AG20443 (cell line): ENCODE measurements around the gene REEP6.
"Not testable (repeated sequence)": the region's sequence is repeated elsewhere in the genome, so short reads cannot be mapped to it uniquely, and the experiment has no call there.

ENCODE experiments used
- DNase-seq: peaks from one replicate; pipeline ENCODE4 v3.0.0; 2012; ENCODE audit warnings: low spot score, mixed read lengths

Gene REEP6

DNA sequence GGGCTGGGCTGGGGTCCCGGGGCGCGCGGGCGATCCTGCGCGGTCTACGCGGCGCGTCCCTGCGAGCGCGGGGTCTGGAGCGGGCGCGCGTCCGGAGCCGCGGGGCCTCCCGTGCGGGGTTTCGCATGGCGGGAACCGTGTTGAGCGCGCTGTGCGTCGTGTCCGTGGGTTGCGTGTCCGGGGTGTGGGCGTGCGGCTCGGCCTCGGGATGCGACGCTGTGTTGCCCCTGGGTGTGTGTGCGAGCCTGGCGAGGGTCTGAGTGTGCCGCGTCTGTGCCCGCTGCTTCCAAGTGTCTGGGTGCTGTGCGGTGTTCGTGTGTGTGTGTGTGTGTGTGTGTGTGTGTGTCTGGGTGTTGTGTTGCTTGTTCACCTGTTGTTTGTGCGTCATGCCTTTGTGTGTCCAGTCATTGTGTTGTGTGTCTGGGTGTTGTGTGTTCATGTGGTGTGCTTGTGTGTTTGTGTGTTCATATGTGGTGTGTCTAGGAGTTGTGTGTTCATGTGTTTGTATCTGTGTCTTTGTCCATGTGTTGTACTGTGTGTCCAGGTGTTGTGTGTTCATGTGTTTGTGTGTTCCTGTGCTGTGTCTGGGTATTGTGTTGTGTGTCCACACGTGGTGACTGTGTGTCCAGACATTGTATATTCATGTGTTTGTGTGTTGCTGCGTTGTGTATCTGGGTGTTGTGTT lies 33.4 kb downstream of the REEP6 start:
- peak; percentile 12 for DNase-seq

- DNase-seq: no peak
Observed at GRCh38 chr19:1524972-1525325, 34.0 kb downstream of the REEP6 start.

DNA sequence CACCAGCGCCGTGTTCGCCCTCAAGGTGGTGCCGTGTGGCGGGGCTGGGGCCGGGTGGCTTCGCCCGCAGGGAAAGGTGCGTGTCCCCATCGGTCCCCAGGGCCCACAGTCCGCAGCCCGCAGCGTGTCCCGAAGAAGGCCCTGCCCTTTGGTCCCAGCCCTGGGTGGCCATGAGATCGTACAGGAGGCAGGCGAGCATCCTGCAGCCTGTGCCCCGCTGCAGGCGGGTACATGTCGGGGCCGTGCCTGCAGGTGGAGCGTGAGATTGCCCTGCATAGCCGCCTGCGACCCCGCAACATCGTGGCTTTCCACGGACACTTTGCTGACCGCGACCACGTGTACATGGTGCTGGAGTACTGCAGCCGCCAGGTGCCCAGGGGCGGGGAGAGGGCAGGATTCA lies 34.4 kb downstream of the REEP6 start:
- DNase-seq: no peak

GRCh38 chr19:1526066-1526778 lies 35.2 kb downstream of the REEP6 start:
- no peak for DNase-seq

GRCh38 chr19:1526979-1527649 lies 36.1 kb downstream of the REEP6 start:
- no peak for DNase-seq

DNA sequence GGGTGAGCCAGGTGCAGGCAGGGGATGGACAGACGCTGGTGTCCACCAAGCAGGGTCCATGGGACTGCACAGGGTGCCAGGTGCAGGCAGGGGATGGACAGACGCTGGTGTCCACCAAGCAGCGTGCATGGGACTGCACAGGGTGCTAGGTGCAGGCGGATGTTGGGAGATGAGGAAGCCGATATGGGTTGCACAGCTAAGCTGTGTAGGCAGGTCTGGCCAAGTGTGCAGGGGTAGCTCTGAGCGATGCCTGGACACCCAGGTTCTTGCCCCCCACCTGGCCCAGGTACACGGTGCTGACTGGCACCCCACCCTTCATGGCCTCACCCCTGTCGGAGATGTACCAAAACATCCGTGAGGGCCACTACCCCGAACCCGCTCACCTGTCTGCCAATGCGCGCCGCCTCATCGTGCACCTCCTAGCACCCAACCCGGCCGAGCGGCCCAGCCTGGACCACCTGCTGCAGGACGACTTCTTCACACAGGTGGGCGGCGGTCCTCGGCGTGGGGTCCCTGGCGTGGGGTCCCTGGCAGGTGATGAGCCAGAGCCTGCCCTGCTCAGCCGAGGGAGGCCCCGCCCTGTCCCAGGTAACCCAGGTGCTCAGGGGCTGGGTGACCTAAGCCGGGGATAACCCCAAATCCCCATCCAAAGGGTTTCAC lies 36.8 kb downstream of the REEP6 start:
- no peak for DNase-seq

DNA sequence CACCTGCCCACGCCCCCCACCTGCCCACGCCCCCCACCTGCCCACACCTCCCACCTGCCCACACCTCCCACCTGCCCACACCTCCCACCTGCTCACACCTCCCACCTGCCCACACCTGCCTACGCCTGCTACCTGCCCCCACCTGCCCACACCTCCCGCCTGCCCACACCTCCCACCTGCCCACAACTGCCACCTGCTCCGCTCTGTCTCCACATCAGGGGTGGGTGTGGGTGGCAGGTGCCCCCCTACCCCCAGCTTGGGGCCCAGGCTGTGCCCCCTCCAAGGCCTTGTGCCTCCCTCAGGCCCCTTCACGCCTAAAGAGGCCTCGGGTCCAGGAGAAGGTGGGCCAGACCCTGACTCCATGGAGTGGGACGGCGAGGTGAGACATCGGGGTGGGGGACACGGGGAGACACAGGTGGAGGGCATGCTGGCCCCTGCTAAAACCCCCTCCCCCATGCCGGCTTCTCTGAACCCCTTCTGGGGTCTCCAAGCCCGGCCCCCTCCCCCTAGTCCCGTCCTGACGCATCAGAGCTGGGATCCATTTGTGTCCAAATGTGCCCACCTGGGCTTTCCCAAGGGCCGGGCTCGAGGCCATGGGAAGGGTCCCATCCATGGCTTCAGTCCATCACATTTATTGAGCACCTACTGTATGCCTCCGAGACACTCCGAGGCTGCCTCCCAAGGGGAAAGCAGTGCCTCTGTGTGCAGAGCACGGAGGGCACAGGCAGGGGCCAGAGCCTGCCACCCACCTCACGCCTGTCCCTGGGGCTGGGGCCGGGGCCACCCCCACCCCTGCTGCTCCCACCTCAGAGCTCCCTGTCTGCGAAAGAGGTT lies 37.8 kb downstream of the REEP6 start:
- no peak for DNase-seq

- DNase-seq: no peak
Observed at GRCh38 chr19:1529430-1529816, 38.4 kb downstream of the REEP6 start.

- DNase-seq: not testable (repeated sequence)
Observed at GRCh38 chr19:1530856-1531255, 39.9 kb downstream of the REEP6 start.

DNA sequence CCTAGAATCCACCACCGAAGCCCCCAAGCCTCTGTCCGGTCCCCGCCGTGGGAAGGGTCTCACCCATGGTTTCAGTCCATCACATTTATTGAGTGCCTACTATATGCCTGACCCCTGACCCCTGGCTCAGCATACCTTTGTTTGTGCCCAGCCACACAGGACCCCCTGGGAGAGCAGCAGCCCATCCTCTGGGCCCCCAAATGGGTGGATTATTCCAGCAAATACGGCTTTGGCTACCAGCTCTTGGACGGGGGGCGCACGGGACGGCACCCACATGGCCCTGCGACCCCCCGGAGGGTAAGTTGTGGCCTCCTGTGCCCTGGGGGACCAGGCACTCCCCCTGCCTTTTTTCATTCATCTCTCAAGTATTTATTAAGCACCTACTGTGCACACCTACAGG lies 40.6 kb downstream of the REEP6 start:
- DNase-seq: no peak

- no peak for DNase-seq
Observed at GRCh38 chr19:1532003-1532402, 41.0 kb downstream of the REEP6 start.

- no peak for DNase-seq
Observed at GRCh38 chr19:1533510-1534150, 42.6 kb downstream of the REEP6 start.

DNA sequence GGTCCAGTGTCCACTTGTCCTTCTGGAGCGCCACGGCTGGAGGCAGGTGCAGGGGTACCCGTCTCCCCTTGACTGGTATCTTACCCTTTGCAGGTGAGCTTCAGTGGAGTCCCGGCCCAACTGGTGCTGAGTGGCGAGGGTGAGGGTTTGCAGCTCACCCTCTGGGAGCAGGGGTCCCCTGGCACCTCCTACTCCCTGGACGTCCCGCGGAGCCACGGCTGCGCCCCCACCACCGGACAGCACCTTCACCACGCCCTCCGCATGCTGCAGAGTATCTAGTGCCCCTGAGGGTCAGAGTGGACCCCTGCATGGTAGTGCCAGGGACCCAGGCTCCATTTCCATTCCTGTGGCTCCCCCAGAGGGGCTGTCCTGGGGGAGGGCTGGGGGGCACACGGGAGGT lies 44.0 kb downstream of the REEP6 start:
- no peak for DNase-seq

GRCh38 chr19:1535699-1536098 lies 44.7 kb downstream of the REEP6 start:
- not testable (repeated sequence) for DNase-seq

- DNase-seq: no peak
Observed at GRCh38 chr19:1538978-1539377, 48.0 kb downstream of the REEP6 start.

- DNase-seq: not testable (repeated sequence)
Observed at GRCh38 chr19:1539749-1540148, 48.8 kb downstream of the REEP6 start.

- DNase-seq: no peak
Observed at GRCh38 chr19:1540365-1540925, 49.5 kb downstream of the REEP6 start.
